ENCODE measurements around the gene BNIPL. TPM values are rescaled to one million over a fixed set of nuclear protein-coding genes. Genes with fewer than 3 reads are reported as not detected.
A peak's percentile ranks its signal among the peaks of the same experiment; 100 is the strongest.

Gene BNIPL, protein sequence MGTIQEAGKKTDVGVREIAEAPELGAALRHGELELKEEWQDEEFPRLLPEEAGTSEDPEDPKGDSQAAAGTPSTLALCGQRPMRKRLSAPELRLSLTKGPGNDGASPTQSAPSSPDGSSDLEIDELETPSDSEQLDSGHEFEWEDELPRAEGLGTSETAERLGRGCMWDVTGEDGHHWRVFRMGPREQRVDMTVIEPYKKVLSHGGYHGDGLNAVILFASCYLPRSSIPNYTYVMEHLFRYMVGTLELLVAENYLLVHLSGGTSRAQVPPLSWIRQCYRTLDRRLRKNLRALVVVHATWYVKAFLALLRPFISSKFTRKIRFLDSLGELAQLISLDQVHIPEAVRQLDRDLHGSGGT
- under 1 TPM; 0.22 to 0.53 (median 0.28) TPM for total RNA-seq

DNA sequence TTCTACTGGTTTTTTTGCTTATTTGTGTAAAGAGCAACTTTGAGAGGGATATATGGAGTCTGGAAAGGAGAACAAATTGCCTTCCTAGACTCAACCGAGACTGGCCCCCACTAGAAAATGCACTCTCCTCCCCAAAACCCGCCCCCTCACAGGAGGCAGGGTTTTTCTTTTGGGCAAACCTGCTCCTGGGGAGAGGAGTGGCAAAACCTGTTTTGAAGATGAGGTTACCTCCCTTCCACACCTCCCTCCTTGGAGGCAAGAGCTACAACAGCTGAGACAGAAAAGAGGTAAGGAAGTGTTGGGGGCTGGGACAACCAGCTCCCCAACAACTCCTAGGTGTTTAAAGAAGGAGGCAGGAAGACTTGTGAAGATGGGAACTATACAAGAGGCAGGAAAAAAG lies at the start of gene BNIPL:
BNIPL (plus strand) TSS at position 231 of the 400 bp plus-strand sequence; CDS start at position 371, 140 bp downstream.
- no peaks in the 10 kb centered on the region for H3K9me3 Mint-ChIP-seq
- no peak within 1 kb of the TSS for H3K4me3 Mint-ChIP-seq
- H3K27me3 Mint-ChIP-seq (ENCODE audit: low read depth): no peaks in the 10 kb centered on the region
- DNase-seq (no peak), ATAC-seq (no peak)
- H3K36me3 Mint-ChIP-seq (ENCODE audit: insufficient read depth): peaks cover 19% of the 10 kb centered on the region
- H3K4me1 Mint-ChIP-seq (ENCODE audit: low read depth): peaks cover 11% of the 10 kb centered on the region

DNA sequence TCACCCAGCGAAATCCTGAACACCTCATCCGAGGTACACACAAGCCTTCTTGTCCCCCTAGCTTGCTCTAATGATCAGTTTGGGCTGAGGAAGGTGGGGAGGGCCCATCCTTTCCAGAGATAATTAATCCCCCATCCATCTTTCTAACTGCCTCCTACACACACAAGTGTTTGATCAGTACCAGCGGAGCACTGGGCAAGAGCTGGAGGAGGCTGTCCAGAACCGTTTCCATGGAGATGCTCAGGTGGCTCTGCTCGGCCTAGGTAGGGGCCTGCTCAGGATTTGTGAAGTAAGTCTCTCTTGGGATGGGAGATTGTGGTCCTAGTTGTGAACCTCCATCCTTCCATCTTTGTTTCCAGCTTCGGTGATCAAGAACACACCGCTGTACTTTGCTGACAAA lies 48.5 kb upstream of the BNIPL start:
- ATAC-seq (no peak), DNase-seq (no peak)
- Mint-ChIP-seq H3K27me3 (ENCODE audit: low read depth) (no peaks in the 10 kb centered on the region), H3K4me1 (ENCODE audit: low read depth) (no peaks in the 10 kb centered on the region), H3K36me3 (ENCODE audit: insufficient read depth) (no peaks in the 10 kb centered on the region), H3K4me3 (no peak overlapping the region), H3K9me3 (no peaks in the 10 kb centered on the region)

DNA sequence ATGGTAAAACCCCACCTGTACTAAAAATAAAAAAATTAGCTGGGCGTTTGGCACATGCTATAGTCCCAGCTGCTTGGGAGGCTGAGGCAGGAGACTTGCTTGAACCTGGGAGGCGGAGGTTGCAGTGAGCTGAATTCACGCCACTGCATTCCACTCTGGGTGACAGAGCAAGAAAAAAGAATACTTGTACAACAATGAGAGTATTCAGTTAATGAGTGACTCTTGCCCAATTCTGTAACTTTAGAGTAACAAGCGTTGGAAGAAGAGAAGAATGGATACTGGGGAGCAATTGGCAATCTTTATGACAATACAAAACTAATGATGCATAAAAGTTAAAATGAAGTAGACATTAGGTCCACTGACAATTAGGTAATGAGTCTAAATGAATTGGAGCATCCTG lies 43.8 kb upstream of the BNIPL start:
- DNase-seq (no peak), ATAC-seq (no peak)
- H3K36me3 Mint-ChIP-seq (ENCODE audit: insufficient read depth): peaks cover 3% of the 10 kb centered on the region
- peaks cover 4% of the 10 kb centered on the region for H3K4me1 Mint-ChIP-seq (ENCODE audit: low read depth)
- no peak overlapping the region for H3K4me3 Mint-ChIP-seq
- H3K27me3 Mint-ChIP-seq (ENCODE audit: low read depth): no peaks in the 10 kb centered on the region
- no peaks in the 10 kb centered on the region for H3K9me3 Mint-ChIP-seq

DNA sequence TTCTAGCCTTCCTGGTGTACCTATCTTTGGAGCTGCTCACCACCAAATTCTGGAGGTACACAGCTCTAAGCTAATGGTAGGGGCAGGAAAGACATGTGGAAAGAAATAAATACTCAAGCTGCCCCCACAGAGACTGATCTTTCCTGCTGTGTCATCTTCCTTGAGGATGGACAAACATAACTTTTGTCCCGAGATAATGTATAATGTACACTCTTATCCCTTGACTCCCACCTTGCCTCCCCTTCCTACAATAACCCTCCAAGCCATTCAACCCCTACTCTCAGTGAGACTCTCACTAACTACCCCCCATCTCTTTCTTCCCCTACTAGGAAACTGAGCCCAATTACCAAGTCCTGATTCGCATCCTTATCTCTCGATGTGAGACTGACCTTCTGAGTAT lies 42.1 kb upstream of the BNIPL start:
- Mint-ChIP-seq H3K4me1 (ENCODE audit: low read depth) (peaks cover 9% of the 10 kb centered on the region), H3K27me3 (ENCODE audit: low read depth) (no peaks in the 10 kb centered on the region), H3K9me3 (no peaks in the 10 kb centered on the region), H3K36me3 (ENCODE audit: insufficient read depth) (peaks cover 3% of the 10 kb centered on the region), H3K4me3 (no peak overlapping the region)
- ATAC-seq (no peak), DNase-seq (no peak)

DNA sequence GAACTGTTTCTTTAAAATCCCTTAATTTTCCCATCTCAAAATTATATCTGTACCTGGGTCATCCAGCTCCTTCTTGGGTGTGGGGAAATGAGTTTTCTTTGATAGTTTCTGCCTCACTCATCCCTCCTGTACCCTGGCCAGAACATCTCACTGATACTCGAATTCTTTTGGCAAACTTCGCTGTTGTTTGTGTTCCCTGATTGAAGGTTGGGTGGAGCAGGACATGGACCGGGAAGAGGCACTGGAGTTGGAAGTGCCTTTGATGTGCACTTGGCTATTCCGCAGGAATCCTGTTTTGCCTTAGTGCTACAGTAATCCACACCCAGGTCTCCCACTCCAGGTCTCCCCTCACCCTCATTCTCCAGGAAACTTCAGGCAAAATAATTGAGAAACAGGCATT lies 40.9 kb upstream of the BNIPL start:
- no peak for DNase-seq
- no peak for ATAC-seq
- Mint-ChIP-seq H3K9me3 (no peaks in the 10 kb centered on the region), H3K27me3 (ENCODE audit: low read depth) (no peaks in the 10 kb centered on the region), H3K4me3 (no peak overlapping the region), H3K4me1 (ENCODE audit: low read depth) (peaks cover 12% of the 10 kb centered on the region), H3K36me3 (ENCODE audit: insufficient read depth) (peaks cover 3% of the 10 kb centered on the region)

DNA sequence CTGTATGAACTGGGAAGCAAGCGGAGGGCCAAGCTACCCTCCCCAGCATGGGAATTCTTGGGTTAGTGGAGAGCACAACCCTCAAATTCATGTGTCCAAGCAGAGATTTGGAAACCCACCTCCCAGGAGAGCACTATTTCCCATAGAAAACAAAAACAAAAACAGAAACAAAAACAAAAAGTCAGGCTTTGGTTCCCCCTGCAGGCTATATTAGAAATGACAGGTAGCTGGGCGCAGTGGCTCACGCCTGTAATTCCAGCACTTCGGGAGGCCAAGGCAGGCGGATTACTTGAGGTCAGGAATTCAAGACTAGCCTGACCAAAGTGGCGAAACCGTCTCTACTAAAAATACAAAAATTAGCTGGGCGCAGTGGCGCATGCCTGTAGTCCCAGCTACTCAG lies 40.5 kb upstream of the BNIPL start:
- no peak for DNase-seq
- ATAC-seq: no peak
- Mint-ChIP-seq H3K36me3 (ENCODE audit: insufficient read depth) (peaks cover 7% of the 10 kb centered on the region), H3K4me3 (no peak overlapping the region), H3K27me3 (ENCODE audit: low read depth) (no peaks in the 10 kb centered on the region), H3K4me1 (ENCODE audit: low read depth) (peaks cover 16% of the 10 kb centered on the region), H3K9me3 (no peaks in the 10 kb centered on the region)

DNA sequence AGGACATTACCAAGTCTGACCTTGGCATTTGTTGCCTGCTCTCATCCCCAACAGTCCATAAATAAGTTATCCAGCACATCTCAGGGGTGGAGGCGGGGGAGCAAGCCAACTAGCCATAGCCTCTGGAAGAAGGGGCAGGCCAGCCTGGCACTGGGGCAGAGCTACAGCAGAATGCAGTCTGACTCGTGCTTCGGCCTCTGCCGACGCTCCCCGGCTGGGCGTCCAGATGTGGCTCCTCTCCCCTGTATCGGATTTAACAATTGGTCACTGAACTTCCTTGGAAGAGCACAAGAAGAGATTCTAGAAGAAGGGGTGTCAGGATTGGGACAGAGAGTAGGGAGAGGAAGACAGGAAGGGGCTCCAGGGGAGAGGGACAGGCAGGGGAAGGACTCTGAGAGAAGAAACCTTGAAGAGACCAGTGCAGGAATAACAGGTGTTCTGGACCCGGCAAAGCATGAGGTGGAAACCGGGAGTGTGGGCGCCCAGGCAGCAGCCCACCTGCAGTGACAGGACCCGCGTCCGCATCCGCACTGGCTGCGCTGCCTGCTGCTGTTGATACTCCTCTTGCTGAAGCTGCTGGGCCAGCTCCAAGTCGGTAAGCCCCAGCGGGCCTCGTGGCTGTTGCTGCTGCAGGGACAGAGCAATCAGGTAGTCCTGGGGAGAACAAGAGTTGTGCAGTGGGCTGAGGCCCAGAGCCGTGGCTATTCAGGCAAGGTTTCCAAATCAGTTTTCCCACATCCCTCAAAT lies 39.1 kb upstream of the BNIPL start:
- Mint-ChIP-seq H3K27me3 (ENCODE audit: low read depth) (no peaks in the 10 kb centered on the region), H3K4me1 (ENCODE audit: low read depth) (peaks cover 28% of the 10 kb centered on the region), H3K36me3 (ENCODE audit: insufficient read depth) (peaks cover 16% of the 10 kb centered on the region), H3K9me3 (no peaks in the 10 kb centered on the region), H3K4me3 (no peak overlapping the region)
- DNase-seq: no peak
- ATAC-seq: no peak

DNA sequence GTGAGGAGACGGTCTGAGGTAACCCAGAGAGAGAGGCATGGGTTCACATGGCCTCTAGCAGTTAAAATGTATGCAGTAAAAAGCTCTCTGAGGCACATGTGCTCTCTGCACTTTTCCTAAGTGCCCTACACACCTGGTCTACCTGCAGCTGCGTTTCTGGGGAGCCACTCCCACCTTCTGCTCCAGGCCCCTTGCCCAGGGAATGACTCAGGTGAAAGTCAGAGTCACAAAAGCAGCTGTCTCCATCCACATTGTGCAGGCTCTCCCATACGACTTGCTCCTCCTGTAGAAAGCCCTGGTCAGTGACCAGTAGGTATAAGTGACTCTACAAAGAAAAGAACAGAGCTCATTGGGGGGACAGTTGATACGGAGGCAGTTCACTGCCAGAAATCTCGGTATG lies 38.4 kb upstream of the BNIPL start:
- Mint-ChIP-seq H3K4me3 (no peak overlapping the region), H3K4me1 (ENCODE audit: low read depth) (peaks cover 34% of the 10 kb centered on the region), H3K9me3 (no peaks in the 10 kb centered on the region), H3K36me3 (ENCODE audit: insufficient read depth) (peaks cover 18% of the 10 kb centered on the region), H3K27me3 (ENCODE audit: low read depth) (no peaks in the 10 kb centered on the region)
- DNase-seq: no peak
- no peak for ATAC-seq

DNA sequence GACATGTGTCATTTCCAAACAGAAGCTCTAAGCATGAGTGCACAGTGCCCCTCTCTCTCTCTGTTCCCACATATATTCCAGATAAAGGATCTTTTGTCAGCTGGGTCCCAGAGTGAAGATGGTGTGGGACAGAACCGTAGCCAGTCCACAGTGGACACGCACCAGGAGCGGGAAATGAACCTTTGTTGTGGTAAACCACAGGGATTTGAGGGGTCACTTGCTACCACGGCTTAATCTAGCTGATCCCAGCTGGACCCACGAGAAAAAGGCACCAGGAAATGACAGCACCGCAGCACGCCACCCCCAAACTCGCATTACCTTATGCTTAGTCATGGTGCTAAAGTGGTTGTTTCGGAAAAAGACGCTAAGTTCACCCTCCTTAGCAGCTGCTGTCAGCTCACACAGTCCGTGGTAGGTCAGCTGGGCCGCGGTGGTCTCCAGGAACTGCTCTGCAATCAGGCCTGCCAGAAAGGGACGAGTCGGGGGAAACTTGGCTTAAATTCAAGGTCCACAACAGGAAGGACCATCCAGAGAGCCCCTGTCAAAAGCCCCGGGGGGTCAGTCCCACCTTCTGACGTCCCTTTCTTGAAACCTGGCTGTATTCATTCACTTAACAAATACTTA lies 37.2 kb upstream of the BNIPL start:
- H3K4me3 Mint-ChIP-seq: no peak overlapping the region
- H3K4me1 Mint-ChIP-seq (ENCODE audit: low read depth): peaks cover 44% of the 10 kb centered on the region
- DNase-seq (no peak), ATAC-seq (peak; percentile 61 to 70)
- H3K9me3 Mint-ChIP-seq: no peaks in the 10 kb centered on the region
- no peaks in the 10 kb centered on the region for H3K27me3 Mint-ChIP-seq (ENCODE audit: low read depth)
- peaks cover 18% of the 10 kb centered on the region for H3K36me3 Mint-ChIP-seq (ENCODE audit: insufficient read depth)

DNA sequence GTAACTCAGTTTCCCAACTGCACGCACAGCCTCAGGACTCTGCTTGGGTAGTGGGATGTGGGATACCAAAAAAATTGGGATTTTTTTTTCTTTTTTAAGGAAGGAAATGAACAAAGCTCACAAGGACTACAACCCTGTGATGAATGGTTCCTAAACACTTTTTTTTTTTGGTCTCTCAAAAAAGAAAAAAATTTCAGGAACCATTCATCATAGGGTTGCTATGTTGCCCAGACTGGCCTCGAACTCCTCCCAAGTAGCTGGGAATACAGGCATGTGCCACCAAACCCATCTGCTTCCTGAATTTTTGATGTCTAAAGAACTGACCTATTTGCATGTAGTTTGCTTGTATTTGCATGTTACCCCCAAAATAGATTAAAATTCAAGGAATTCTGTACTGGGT lies 36.5 kb upstream of the BNIPL start:
- Mint-ChIP-seq H3K27me3 (ENCODE audit: low read depth) (no peaks in the 10 kb centered on the region), H3K9me3 (no peaks in the 10 kb centered on the region), H3K4me3 (no peak overlapping the region), H3K4me1 (ENCODE audit: low read depth) (peaks cover 49% of the 10 kb centered on the region), H3K36me3 (ENCODE audit: insufficient read depth) (peaks cover 18% of the 10 kb centered on the region)
- ATAC-seq (no peak), DNase-seq (no peak)

DNA sequence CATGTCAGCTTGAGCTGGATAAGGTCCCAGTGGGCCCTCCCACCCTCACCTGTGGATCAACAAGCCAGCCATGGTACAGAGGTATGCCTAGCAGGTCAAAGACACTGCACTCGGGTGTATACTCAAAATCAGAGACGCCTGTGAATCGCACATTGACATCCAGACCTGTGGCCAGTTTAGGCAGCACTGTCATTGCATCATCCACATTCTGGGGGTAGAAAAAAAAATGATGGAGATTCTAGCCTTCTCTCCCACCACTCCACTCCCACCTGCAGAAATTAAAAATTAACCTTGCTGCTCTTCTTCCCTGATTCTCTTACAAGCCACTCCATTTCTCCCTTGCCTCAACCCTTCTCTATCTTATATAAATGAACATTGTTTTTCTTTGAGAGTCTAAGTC lies 36.0 kb upstream of the BNIPL start:
- Mint-ChIP-seq H3K4me1 (ENCODE audit: low read depth) (peaks cover 52% of the 10 kb centered on the region), H3K4me3 (no peak overlapping the region), H3K9me3 (no peaks in the 10 kb centered on the region), H3K36me3 (ENCODE audit: insufficient read depth) (peaks cover 18% of the 10 kb centered on the region), H3K27me3 (ENCODE audit: low read depth) (no peaks in the 10 kb centered on the region)
- ATAC-seq: no peak
- DNase-seq: no peak

DNA sequence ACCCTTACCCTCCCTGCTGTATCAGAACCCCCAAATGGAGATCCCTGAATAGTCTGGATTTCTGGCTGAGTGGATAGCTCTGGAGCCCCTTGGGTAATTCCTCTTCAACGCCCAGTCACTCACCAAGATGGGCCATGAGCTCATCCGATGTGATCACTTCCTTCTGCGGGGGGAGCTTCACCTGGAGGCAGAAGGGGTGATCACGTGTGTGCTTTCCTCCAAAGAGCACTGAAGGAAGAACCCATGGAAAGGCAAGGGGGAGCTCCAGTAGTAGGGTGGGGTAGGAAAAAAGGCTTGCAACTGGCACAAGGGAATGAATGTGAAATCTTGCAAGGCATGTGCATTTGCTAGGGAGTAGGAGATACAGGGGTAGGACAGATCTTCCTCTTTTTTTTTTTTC lies 34.8 kb upstream of the BNIPL start:
- Mint-ChIP-seq H3K36me3 (ENCODE audit: insufficient read depth) (peaks cover 18% of the 10 kb centered on the region), H3K4me1 (ENCODE audit: low read depth) (peaks cover 60% of the 10 kb centered on the region), H3K27me3 (ENCODE audit: low read depth) (no peaks in the 10 kb centered on the region), H3K9me3 (no peaks in the 10 kb centered on the region), H3K4me3 (no peak overlapping the region)
- DNase-seq: no peak
- ATAC-seq: no peak

DNA sequence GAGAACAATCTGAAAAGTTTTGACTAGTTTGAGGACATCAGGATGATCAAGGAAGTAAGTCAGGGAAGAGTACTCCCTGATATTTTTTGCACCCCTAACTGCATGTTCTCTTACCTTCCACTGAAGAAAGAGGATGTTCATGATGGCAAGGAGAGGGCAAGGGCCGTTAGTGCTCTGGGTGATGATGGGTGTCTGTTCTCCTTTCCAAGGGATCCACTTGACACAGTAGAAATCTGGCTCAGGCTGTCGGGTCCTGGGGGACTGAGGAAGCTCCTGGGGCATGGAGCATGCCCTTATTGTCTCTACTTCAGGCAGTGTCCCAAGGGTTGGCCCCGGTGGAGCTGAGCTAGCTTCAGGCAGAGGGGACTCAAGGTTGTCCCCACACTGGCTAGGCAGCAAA lies 34.3 kb upstream of the BNIPL start:
- DNase-seq (no peak), ATAC-seq (no peak)
- H3K9me3 Mint-ChIP-seq: no peaks in the 10 kb centered on the region
- H3K4me1 Mint-ChIP-seq (ENCODE audit: low read depth): peaks cover 64% of the 10 kb centered on the region
- H3K27me3 Mint-ChIP-seq (ENCODE audit: low read depth): no peaks in the 10 kb centered on the region
- no peak overlapping the region for H3K4me3 Mint-ChIP-seq
- peaks cover 18% of the 10 kb centered on the region for H3K36me3 Mint-ChIP-seq (ENCODE audit: insufficient read depth)

DNA sequence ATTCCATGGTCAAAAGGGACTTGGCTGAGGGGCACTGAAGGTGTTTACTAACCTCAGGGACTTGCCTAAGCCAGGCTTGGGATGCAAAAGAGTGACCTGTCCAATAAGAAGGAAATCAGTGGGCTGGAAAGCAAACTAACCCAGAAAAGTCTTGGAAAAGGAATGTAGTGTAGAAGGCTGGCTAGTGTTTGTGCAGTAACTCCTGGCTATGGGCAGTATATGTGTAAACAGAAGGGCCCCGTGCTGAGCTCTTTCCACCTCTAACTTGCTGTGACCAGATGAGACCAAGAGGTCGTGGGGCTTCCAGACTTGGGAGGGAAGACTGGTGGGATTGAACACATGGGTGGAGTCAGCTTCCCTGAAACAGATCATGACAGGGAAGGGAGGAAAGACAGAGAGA lies 33.8 kb upstream of the BNIPL start:
- Mint-ChIP-seq H3K36me3 (ENCODE audit: insufficient read depth) (peaks cover 15% of the 10 kb centered on the region), H3K4me1 (ENCODE audit: low read depth) (peaks cover 70% of the 10 kb centered on the region), H3K27me3 (ENCODE audit: low read depth) (no peaks in the 10 kb centered on the region), H3K9me3 (no peaks in the 10 kb centered on the region), H3K4me3 (peak overlapping the region; percentile 67)
- ATAC-seq (no peak), DNase-seq (no peak)

DNA sequence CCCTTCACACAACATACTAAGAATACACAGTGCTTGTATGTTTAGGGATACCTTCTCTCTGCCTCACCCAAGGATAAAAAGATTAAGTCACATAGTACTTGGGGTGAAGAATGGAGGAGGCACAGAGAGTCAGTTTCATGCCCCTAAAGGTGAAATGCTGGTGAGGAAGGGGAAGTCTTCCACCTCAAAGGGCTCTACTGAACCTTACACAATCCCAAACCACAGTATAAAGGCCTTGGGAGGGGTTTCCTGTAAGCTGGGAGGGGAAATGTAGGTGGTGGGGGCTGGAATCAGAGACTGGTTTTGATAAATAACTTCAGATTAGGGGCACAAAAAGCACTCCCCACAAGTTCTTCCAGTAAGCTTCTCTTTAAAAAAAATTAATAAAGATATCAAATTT lies 33.2 kb upstream of the BNIPL start:
- no peaks in the 10 kb centered on the region for H3K9me3 Mint-ChIP-seq
- H3K27me3 Mint-ChIP-seq (ENCODE audit: low read depth): no peaks in the 10 kb centered on the region
- H3K36me3 Mint-ChIP-seq (ENCODE audit: insufficient read depth): peaks cover 15% of the 10 kb centered on the region
- H3K4me1 Mint-ChIP-seq (ENCODE audit: low read depth): peaks cover 75% of the 10 kb centered on the region
- no peak for ATAC-seq
- no peak for DNase-seq
- H3K4me3 Mint-ChIP-seq: peak overlapping the region; percentile 67
